Endothelial cell of umbilical vein (primary cell): ENCODE results near the gene ERCC2. TPM values are rescaled to one million over a fixed set of nuclear protein-coding genes. Genes with fewer than 3 reads are reported as not detected.

ENCODE experiments used
- BruUV-seq: library from RNA; stranded (reverse); fragments of 400-500 nt; replicated peaks from 2 replicates; lab custom pipeline; 2021; lab: Mats Ljungman, UMichigan
- CTCF ChIA-PET: fragments of 300-600, 350-600 bp; sonication (Branson Sonifier 250); formaldehyde crosslinking; loops from one replicate; lab custom pipeline; 2021; ENCODE audit warnings: antibody characterized with exemption, inconsistent platforms; lab: Charles Lee
- POLR2A ChIA-PET: fragments of 300-600, 350-600 bp; sonication (Branson Sonifier 250); formaldehyde crosslinking; loops from one replicate; lab custom pipeline; 2021; ENCODE audit warnings: antibody characterized with exemption, inconsistent platforms; lab: Charles Lee
- DNase-seq: peaks from one replicate; pipeline ENCODE4 v3.0.0-alpha.2; 2011; ENCODE audit warnings: low read depth, low spot score
- FAIRE-seq: peaks from 2 replicates; lab custom pipeline; 2011; peaks lifted over from hg19 to GRCh38; lab: Jason Lieb, UNC
- H2AFZ ChIP-seq: 2 replicates; pipeline ENCODE4 v1.6.0; 2012; ENCODE audit warnings: low read depth, low read length, control low read depth, inconsistent platforms
- H3K27ac ChIP-seq: 2 replicates; pipeline ENCODE4 v1.5.1; 2011; ENCODE audit warnings: low read depth, mild to moderate bottlenecking, control low read depth, low read length, moderate library complexity; ENCODE audit not compliant: insufficient read depth
- H3K27me3 ChIP-seq, 2 experiments: 2 replicates each; pipeline versions ENCODE4 v1.6.0 to v1.6.1; 2011; ENCODE audit warnings: low read length in 2 of 2, mixed read lengths in 1 of 2; ENCODE audit not compliant: control insufficient read depth in 2 of 2, insufficient read depth in 2 of 2
- H3K36me3 ChIP-seq, 2 experiments: 2 replicates in 1 of 2; 3 replicates in 1 of 2; pipeline ENCODE4 v1.5.1; 2011; ENCODE audit warnings: low read length in 2 of 2, mild to moderate bottlenecking in 1 of 2, moderate library complexity in 1 of 2; ENCODE audit not compliant: control insufficient read depth in 2 of 2, insufficient read depth in 2 of 2; ENCODE audit errors: extremely low read depth in 1 of 2
- H3K4me1 ChIP-seq: 3 replicates; pipeline ENCODE4 v1.5.1; 2011; ENCODE audit warnings: mild to moderate bottlenecking, low read length; ENCODE audit not compliant: control insufficient read depth, insufficient read depth; ENCODE audit errors: extremely low read depth
- H3K4me2 ChIP-seq: 2 replicates; pipeline ENCODE4 v1.6.1; 2011; ENCODE audit warnings: low read length, control low read depth, mixed read lengths; ENCODE audit not compliant: insufficient read depth
- H3K4me3 ChIP-seq, 3 experiments: fragments of 200-600 bp in 1 of 3; sonication (generic), shearing (Covaris generic) in 1 of 3; replicated peaks in 1 of 3; 2 replicates each; pipeline ENCODE4 v1.5.1; 2011 to 2016; ENCODE audit warnings: control low read depth in 3 of 3, low read length in 3 of 3, mild to moderate bottlenecking in 2 of 3, inconsistent platforms in 1 of 3, low read depth in 1 of 3, moderate library complexity in 1 of 3; ENCODE audit not compliant: insufficient read depth in 1 of 3
- H3K79me2 ChIP-seq: 2 replicates; pipeline ENCODE4 v1.6.0; 2012; ENCODE audit warnings: low read length, inconsistent platforms; ENCODE audit not compliant: control insufficient read depth, insufficient read depth
- H3K9ac ChIP-seq: replicated peaks from 2 replicates; pipeline ENCODE3; 2011; ENCODE audit warnings: low read length, control low read depth; ENCODE audit not compliant: insufficient read depth; ENCODE audit errors: extremely low read depth
- H3K9me1 ChIP-seq: replicated peaks from 3 replicates; pipeline ENCODE4 v1.6.0; 2011; ENCODE audit warnings: mild to moderate bottlenecking, low read length; ENCODE audit not compliant: control insufficient read depth, insufficient read depth; ENCODE audit errors: extremely low read depth
- H3K9me3 ChIP-seq: replicated peaks from 2 replicates; pipeline ENCODE4 v1.5.1; 2012; ENCODE audit warnings: low read length, inconsistent platforms; ENCODE audit not compliant: control insufficient read depth, insufficient read depth
- H4K20me1 ChIP-seq: replicated peaks from 2 replicates; pipeline ENCODE3; 2011; ENCODE audit warnings: mild to moderate bottlenecking, low read length; ENCODE audit not compliant: control insufficient read depth, insufficient read depth; ENCODE audit errors: extremely low read depth
- EZH2 ChIP-seq: IDR thresholded peaks from 2 replicates; pipeline ENCODE4 v1.6.1; 2012; ENCODE audit warnings: borderline replicate concordance, low read depth, mild to moderate bottlenecking, moderate library complexity, low read length, inconsistent platforms; ENCODE audit not compliant: severe bottlenecking
- FOS ChIP-seq: IDR thresholded peaks from 2 replicates; pipeline ENCODE4 v1.6.1; 2011; ENCODE audit warnings: mild to moderate bottlenecking, low read length, moderate library complexity, borderline replicate concordance; ENCODE audit not compliant: insufficient read depth
- GATA2 ChIP-seq: IDR thresholded peaks from 2 replicates; pipeline ENCODE4 v1.7.0; 2011; ENCODE audit warnings: low read depth, mild to moderate bottlenecking, moderate library complexity, mixed read lengths, low read length; ENCODE audit not compliant: insufficient read length, insufficient read depth
- JUN ChIP-seq: IDR thresholded peaks from 2 replicates; pipeline ENCODE4 v1.6.1; 2011; ENCODE audit warnings: borderline replicate concordance, low read depth; ENCODE audit not compliant: insufficient read length, insufficient read depth
- MYC ChIP-seq: IDR thresholded peaks from one replicate; pipeline ENCODE4 v1.6.1; 2011; ENCODE audit warnings: mild to moderate bottlenecking, low read depth, low read length
- POLR2A ChIP-seq: IDR thresholded peaks from 2 replicates; pipeline ENCODE4 v1.6.1; 2012; ENCODE audit warnings: low read depth, mild to moderate bottlenecking, control low read depth, low read length
- POLR2AphosphoS5 ChIP-seq: IDR thresholded peaks from 2 replicates; pipeline ENCODE4 v1.6.1; 2012; ENCODE audit warnings: low read depth, mild to moderate bottlenecking, control low read depth, low read length, moderate library complexity; ENCODE audit not compliant: insufficient read depth
- dilution Hi-C: fragments of 300-500 bp; cut with MboI; formaldehyde crosslinking; loops from one replicate; pipeline ENCODE4 v1.15.0; 2019; ENCODE audit warnings: low sequenced_read_pairs; ENCODE audit not compliant: extremely low pct_ligation_motif_present
- intact Hi-C: fragments of 100-400 bp; cut with micrococcal nuclease; formaldehyde crosslinking; loops from one replicate; pipeline ENCODE4 v1.10.0; 2022
- polyA plus RNA-seq, 4 experiments: library from polyadenylated mRNA; depleted of rRNA in 3 of 4; stranded (reverse) in 3 of 4; unstranded in 1 of 4; fragments of >200 nt; gene quantifications; 2 replicates each; pipeline versions ENCODE4 v1.2.1 to v1.2.3, GENCODE V29; 2011 to 2012; ENCODE audit warnings: missing spikeins in 1 of 4
- total RNA-seq: library from RNA; stranded (reverse); gene quantifications from 2 replicates; pipeline ENCODE4 v1.2.3, GENCODE V29; 2021
- TF ChIP-seq, protein P1 (sequence below): IDR thresholded peaks from 2 replicates; pipeline ENCODE4 v1.6.1; 2011; ENCODE audit not compliant: insufficient read depth, insufficient read length
- TF ChIP-seq, protein P2 (sequence below), 2 donors: IDR thresholded peaks; 1 replicate in 1 of 2; 2 replicates in 1 of 2; pipeline ENCODE4 v1.5.1; 2011; ENCODE audit warnings: low read length in 2 of 2, mild to moderate bottlenecking in 2 of 2, moderate library complexity in 2 of 2, control low read depth in 1 of 2, inconsistent platforms in 1 of 2, low read depth in 1 of 2; ENCODE audit not compliant: insufficient read depth in 1 of 2; ENCODE audit errors: extremely low read depth in 1 of 2

ERCC2 gene
- total and polyA plus RNA-seq, 2 donors (not counting 3 experiments of a cell fraction or from before 2014, with no cell fraction given), result 59.9 to 61.8 TPM

DNA sequence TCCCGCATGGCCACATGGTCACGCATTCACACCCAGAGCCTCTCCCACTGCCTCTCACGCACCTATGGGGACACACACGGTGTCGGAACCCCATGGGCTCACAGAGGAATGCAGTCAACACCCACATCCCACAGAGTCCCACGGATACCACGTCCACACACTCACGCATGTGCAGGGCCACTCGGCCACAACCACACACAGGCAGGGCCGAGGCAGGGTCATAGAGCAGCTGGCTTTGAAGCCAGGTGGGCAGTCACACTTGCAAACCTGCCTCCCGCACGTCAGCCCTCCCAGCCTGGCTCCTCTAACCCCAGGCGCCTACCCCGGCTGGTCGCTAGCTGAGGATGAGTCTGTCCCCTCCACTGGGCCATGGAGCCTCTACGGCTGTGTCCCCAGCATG is 8.1 kb downstream of the ERCC2 start:
- peaks cover 0 to 22% of the 10 kb centered on the region in 2 experiments for H3K36me3 ChIP-seq
- no peaks in the 10 kb centered on the region for H4K20me1 ChIP-seq
- ChIA-PET POLR2A (no interaction called here), CTCF (no interaction called here)
- FAIRE-seq (no peak), DNase-seq (no peak)
- intact Hi-C loops, result no loop called here
- no peak overlapping the region for H3K27ac ChIP-seq
- BruUV-seq, result no TSS peak
- no peaks in the 10 kb centered on the region for H3K4me1 ChIP-seq
- no peak overlapping the region for H3K9ac ChIP-seq
- no peak overlapping the region for H3K4me3 ChIP-seq
- no peaks in the 10 kb centered on the region for H3K27me3 ChIP-seq
- TF ChIP-seq FOS (no peak), GATA2 (no peak), POLR2AphosphoS5 (no peak), POLR2A (no peak), MYC (no peak), JUN (no peak), EZH2 (no peak)
- TF ChIP-seq, protein P1, sequence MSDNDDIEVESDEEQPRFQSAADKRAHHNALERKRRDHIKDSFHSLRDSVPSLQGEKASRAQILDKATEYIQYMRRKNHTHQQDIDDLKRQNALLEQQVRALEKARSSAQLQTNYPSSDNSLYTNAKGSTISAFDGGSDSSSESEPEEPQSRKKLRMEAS, result no peak
- TF ChIP-seq, protein P2, sequence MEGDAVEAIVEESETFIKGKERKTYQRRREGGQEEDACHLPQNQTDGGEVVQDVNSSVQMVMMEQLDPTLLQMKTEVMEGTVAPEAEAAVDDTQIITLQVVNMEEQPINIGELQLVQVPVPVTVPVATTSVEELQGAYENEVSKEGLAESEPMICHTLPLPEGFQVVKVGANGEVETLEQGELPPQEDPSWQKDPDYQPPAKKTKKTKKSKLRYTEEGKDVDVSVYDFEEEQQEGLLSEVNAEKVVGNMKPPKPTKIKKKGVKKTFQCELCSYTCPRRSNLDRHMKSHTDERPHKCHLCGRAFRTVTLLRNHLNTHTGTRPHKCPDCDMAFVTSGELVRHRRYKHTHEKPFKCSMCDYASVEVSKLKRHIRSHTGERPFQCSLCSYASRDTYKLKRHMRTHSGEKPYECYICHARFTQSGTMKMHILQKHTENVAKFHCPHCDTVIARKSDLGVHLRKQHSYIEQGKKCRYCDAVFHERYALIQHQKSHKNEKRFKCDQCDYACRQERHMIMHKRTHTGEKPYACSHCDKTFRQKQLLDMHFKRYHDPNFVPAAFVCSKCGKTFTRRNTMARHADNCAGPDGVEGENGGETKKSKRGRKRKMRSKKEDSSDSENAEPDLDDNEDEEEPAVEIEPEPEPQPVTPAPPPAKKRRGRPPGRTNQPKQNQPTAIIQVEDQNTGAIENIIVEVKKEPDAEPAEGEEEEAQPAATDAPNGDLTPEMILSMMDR (IDR thresholded peaks at IDR 0.05; ENCODE audit: extremely low read depth in 1 of 2, insufficient read depth in 1 of 2, low read depth in 1 of 2, low read length in 2 of 2), result no peak
- no peak overlapping the region for H2AFZ ChIP-seq
- dilution Hi-C loops, result no loop called here
- H3K9me3 ChIP-seq, result no peaks in the 10 kb centered on the region
- H3K79me2 ChIP-seq, result no peaks in the 10 kb centered on the region
- no peak overlapping the region for H3K4me2 ChIP-seq
- H3K9me1 ChIP-seq, result no peaks in the 10 kb centered on the region
